ENCODE data around the gene KRTAP10-12. TPM values are rescaled to one million over a fixed set of nuclear protein-coding genes. Genes with fewer than 3 reads are reported as not detected.

Gene KRTAP10-12
- total RNA-seq, 1 experiment from 2014 or later, result not detected

DNA sequence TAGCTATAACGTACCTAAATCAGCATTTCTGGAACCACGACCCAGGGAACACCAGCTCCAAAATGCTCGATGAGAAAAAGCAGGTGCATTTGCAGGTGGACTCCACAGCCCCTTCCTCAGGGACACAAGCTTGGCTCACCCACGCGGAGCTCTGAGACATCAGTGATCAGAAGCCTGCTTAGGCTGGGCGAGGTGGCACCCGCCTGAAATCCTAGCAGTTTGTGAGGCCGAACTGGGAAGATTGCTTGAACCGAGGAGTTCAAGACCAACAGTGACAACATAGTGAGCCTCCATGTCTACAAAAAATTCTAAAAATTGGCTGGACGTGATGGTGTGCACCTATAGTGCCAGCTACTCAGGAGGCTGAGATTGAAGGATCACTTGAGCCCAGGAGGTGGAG lies 16.9 kb downstream of the KRTAP10-12 start:
- no peak for DNase-seq (ENCODE audit: low spot score)
- ChIA-PET POLR2A (interaction anchor here (1.2 kb wide), 1 partner anchor 9 kb away, joined by 3 read pairs; no protein-coding TSS in a partner anchor), CTCF (interaction anchor here (1.0 to 2.9 kb wide), 3 partner anchors 48 to 203 kb away, joined by 3 to 9 read pairs (median 8); no protein-coding TSS in a partner anchor)
- no peak for ATAC-seq
- Mint-ChIP-seq H3K36me3 (no peaks in the 10 kb centered on the region), H3K9me3 (peaks cover 6% of the 10 kb centered on the region; the same call in 1 of the 2 replicates), H3K4me3 (no peak overlapping the region), H3K27me3 (ENCODE audit: low read depth) (peaks cover 66% of the 10 kb centered on the region), H3K27ac (no peak overlapping the region), H3K4me1 (peaks cover 66% of the 10 kb centered on the region)
- TF ChIP-seq, protein P1, sequence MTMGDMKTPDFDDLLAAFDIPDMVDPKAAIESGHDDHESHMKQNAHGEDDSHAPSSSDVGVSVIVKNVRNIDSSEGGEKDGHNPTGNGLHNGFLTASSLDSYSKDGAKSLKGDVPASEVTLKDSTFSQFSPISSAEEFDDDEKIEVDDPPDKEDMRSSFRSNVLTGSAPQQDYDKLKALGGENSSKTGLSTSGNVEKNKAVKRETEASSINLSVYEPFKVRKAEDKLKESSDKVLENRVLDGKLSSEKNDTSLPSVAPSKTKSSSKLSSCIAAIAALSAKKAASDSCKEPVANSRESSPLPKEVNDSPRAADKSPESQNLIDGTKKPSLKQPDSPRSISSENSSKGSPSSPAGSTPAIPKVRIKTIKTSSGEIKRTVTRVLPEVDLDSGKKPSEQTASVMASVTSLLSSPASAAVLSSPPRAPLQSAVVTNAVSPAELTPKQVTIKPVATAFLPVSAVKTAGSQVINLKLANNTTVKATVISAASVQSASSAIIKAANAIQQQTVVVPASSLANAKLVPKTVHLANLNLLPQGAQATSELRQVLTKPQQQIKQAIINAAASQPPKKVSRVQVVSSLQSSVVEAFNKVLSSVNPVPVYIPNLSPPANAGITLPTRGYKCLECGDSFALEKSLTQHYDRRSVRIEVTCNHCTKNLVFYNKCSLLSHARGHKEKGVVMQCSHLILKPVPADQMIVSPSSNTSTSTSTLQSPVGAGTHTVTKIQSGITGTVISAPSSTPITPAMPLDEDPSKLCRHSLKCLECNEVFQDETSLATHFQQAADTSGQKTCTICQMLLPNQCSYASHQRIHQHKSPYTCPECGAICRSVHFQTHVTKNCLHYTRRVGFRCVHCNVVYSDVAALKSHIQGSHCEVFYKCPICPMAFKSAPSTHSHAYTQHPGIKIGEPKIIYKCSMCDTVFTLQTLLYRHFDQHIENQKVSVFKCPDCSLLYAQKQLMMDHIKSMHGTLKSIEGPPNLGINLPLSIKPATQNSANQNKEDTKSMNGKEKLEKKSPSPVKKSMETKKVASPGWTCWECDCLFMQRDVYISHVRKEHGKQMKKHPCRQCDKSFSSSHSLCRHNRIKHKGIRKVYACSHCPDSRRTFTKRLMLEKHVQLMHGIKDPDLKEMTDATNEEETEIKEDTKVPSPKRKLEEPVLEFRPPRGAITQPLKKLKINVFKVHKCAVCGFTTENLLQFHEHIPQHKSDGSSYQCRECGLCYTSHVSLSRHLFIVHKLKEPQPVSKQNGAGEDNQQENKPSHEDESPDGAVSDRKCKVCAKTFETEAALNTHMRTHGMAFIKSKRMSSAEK (CRISPR knock-in tag; IDR thresholded peaks at IDR 0.05; ENCODE audit: borderline replicate concordance), result no peak
- TF ChIP-seq ZNF121 (CRISPR knock-in tag; IDR thresholded peaks at IDR 0.05), result no peak
- no peak for TF ChIP-seq OVOL2 (CRISPR knock-in tag; IDR thresholded peaks at IDR 0.05; ENCODE audit: borderline replicate concordance)
- TF ChIP-seq ETV6 (CRISPR knock-in tag; IDR thresholded peaks at IDR 0.05), result no peak

GRCh38 chr21:44714905-44715304 lies 17.9 kb downstream of the KRTAP10-12 start:
- TF ChIP-seq FOXP1 (CRISPR knock-in tag; IDR thresholded peaks at IDR 0.05; ENCODE audit: borderline replicate concordance) (no peak), ZNF416 (CRISPR knock-in tag; IDR thresholded peaks at IDR 0.05) (no peak), JAZF1 (CRISPR knock-in tag; IDR thresholded peaks at IDR 0.05) (no peak), ATF2 (CRISPR knock-in tag; IDR thresholded peaks at IDR 0.05; ENCODE audit: borderline replicate concordance, low read depth) (no peak), FOXK1 (CRISPR knock-in tag; IDR thresholded peaks at IDR 0.05) (no peak), RELA (CRISPR knock-in tag; IDR thresholded peaks at IDR 0.05; ENCODE audit: borderline replicate concordance) (no peak), NFYB (CRISPR knock-in tag; conservative IDR thresholded peaks at IDR 0.05; ENCODE audit: low read depth) (no peak), NR2C2 (CRISPR knock-in tag; IDR thresholded peaks at IDR 0.05) (no peak), PREB (CRISPR knock-in tag; IDR thresholded peaks at IDR 0.05; ENCODE audit: borderline replicate concordance) (no peak), SP1 (CRISPR knock-in tag; conservative IDR thresholded peaks at IDR 0.05) (no peak), ZNF317 (CRISPR knock-in tag; IDR thresholded peaks at IDR 0.05; ENCODE audit: borderline replicate concordance, low read depth) (no peak), GABPB1 (CRISPR knock-in tag; IDR thresholded peaks at IDR 0.05) (no peak), ZNF281 (CRISPR knock-in tag; IDR thresholded peaks at IDR 0.05) (no peak), MYBL2 (CRISPR knock-in tag; IDR thresholded peaks at IDR 0.05) (no peak), ZBTB43 (CRISPR knock-in tag; IDR thresholded peaks at IDR 0.05) (no peak), OVOL2 (CRISPR knock-in tag; IDR thresholded peaks at IDR 0.05; ENCODE audit: borderline replicate concordance) (no peak)
- TF ChIP-seq, protein P2, sequence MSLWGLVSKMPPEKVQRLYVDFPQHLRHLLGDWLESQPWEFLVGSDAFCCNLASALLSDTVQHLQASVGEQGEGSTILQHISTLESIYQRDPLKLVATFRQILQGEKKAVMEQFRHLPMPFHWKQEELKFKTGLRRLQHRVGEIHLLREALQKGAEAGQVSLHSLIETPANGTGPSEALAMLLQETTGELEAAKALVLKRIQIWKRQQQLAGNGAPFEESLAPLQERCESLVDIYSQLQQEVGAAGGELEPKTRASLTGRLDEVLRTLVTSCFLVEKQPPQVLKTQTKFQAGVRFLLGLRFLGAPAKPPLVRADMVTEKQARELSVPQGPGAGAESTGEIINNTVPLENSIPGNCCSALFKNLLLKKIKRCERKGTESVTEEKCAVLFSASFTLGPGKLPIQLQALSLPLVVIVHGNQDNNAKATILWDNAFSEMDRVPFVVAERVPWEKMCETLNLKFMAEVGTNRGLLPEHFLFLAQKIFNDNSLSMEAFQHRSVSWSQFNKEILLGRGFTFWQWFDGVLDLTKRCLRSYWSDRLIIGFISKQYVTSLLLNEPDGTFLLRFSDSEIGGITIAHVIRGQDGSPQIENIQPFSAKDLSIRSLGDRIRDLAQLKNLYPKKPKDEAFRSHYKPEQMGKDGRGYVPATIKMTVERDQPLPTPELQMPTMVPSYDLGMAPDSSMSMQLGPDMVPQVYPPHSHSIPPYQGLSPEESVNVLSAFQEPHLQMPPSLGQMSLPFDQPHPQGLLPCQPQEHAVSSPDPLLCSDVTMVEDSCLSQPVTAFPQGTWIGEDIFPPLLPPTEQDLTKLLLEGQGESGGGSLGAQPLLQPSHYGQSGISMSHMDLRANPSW (CRISPR knock-in tag; conservative IDR thresholded peaks at IDR 0.05; ENCODE audit: low read depth), result no peak
- ATAC-seq (no peak), DNase-seq (ENCODE audit: low spot score) (peak; percentile 8)
- ChIA-PET CTCF (interaction anchor here (0.7 to 1.3 kb wide), 2 partner anchors 79 to 225 kb away, joined by 3 read pairs; no protein-coding TSS in a partner anchor), POLR2A (no interaction called here)
- H3K36me3 Mint-ChIP-seq, result no peaks in the 10 kb centered on the region
- H3K9me3 Mint-ChIP-seq, result peaks cover 6% of the 10 kb centered on the region; the same call in 1 of the 2 replicates
- no peak overlapping the region for H3K4me3 Mint-ChIP-seq
- H3K27me3 Mint-ChIP-seq (ENCODE audit: low read depth), result peaks cover 55% of the 10 kb centered on the region
- peaks cover 63% of the 10 kb centered on the region for H3K4me1 Mint-ChIP-seq
- no peak overlapping the region for H3K27ac Mint-ChIP-seq
